IMR-90 (cell line): ENCODE data around the gene DBI. TPM values are rescaled to one million over a fixed set of nuclear protein-coding genes. Genes with fewer than 3 reads are reported as not detected.

Experiments used
- ATAC-seq: fragments of 200-7000 bp; cut with Tn5 transposase; 2 replicates; pipeline ENCODE4 v1.9.1; 2020; ENCODE audit warnings: low read depth, mild to moderate bottlenecking, moderate library complexity
- BruUV-seq: library from RNA; stranded (reverse); fragments of 400-500 nt; replicated peaks from 2 replicates; lab custom pipeline; 2021; lab: Mats Ljungman, UMichigan
- CTCF ChIA-PET: fragments of 300-600 bp; formaldehyde crosslinking; extraction: SDS; loops from one replicate; lab custom pipeline; 2021; ENCODE audit warnings: antibody characterized with exemption; lab: Yijun Ruan, JAX
- POLR2A ChIA-PET: fragments of 300-600 bp; sonication (Branson Sonifier 250); formaldehyde crosslinking; loops from one replicate; lab custom pipeline; 2022; ENCODE audit warnings: antibody characterized with exemption; ENCODE audit not compliant: unreplicated experiment; lab: Charles Lee
- DNase-seq: peaks from one replicate; pipeline ENCODE4 v3.0.0; 2013
- H2AFZ ChIP-seq: replicated peaks from 2 replicates; pipeline ENCODE3; 2013; ENCODE audit warnings: low read length, mild to moderate bottlenecking; ENCODE audit not compliant: poor library complexity
- H2AK5ac ChIP-seq: 2 replicates; pipeline ENCODE4 v1.6.1; 2013; ENCODE audit warnings: low read depth, low read length, inconsistent platforms
- H2AK9ac ChIP-seq: replicated peaks from 2 replicates; pipeline ENCODE3; 2013; ENCODE audit warnings: mild to moderate bottlenecking, low read depth, low read length, moderate library complexity; ENCODE audit not compliant: poor library complexity
- H2BK120ac ChIP-seq: 2 replicates; pipeline ENCODE4 v1.6.1; 2013; ENCODE audit warnings: low read depth, low read length, inconsistent platforms
- H2BK15ac ChIP-seq: 3 replicates; pipeline ENCODE4 v1.6.1; 2013; ENCODE audit warnings: low read depth, low read length, inconsistent platforms
- H2BK20ac ChIP-seq: 2 replicates; pipeline ENCODE4 v1.6.1; 2013; ENCODE audit warnings: low read depth, mild to moderate bottlenecking, inconsistent platforms, low read length, moderate library complexity
- H2BK5ac ChIP-seq: 2 replicates; pipeline ENCODE4 v1.6.1; 2013; ENCODE audit warnings: mild to moderate bottlenecking, low read depth, low read length, inconsistent platforms; ENCODE audit not compliant: poor library complexity, severe bottlenecking
- H3K14ac ChIP-seq: replicated peaks from 2 replicates; pipeline ENCODE4 v1.6.1; 2013; ENCODE audit warnings: low read depth, low read length, inconsistent platforms
- H3K18ac ChIP-seq: 2 replicates; pipeline ENCODE4 v1.6.1; 2013; ENCODE audit warnings: low read depth, low read length, control low read depth
- H3K23ac ChIP-seq: 2 replicates; pipeline ENCODE4 v1.6.1; 2013; ENCODE audit warnings: low read depth, low read length, inconsistent platforms
- H3K27ac ChIP-seq: 2 replicates; pipeline ENCODE4 v1.5.1; 2013; ENCODE audit warnings: mild to moderate bottlenecking, control low read depth, low read length; ENCODE audit not compliant: insufficient read depth
- H3K27me3 ChIP-seq: 2 replicates; pipeline ENCODE4 v1.6.1; 2013; ENCODE audit warnings: low read length; ENCODE audit not compliant: control insufficient read depth, insufficient read depth
- H3K36me3 ChIP-seq: 2 replicates; pipeline ENCODE4 v1.6.1; 2013; ENCODE audit warnings: low read length, mixed read lengths; ENCODE audit not compliant: control insufficient read depth, insufficient read depth
- H3K4ac ChIP-seq: 2 replicates; pipeline ENCODE4 v1.6.1; 2013; ENCODE audit warnings: low read depth, low read length, inconsistent platforms
- H3K4me1 ChIP-seq: 2 replicates; pipeline ENCODE4 v1.6.1; 2013; ENCODE audit warnings: low read length, mixed read lengths; ENCODE audit not compliant: control insufficient read depth, insufficient read depth
- H3K4me2 ChIP-seq: 2 replicates; pipeline ENCODE4 v1.6.1; 2013; ENCODE audit warnings: low read depth, mild to moderate bottlenecking, control low read depth, low read length, moderate library complexity
- H3K4me3 ChIP-seq: 2 replicates; pipeline ENCODE4 v1.5.1; 2013; ENCODE audit warnings: low read depth, mild to moderate bottlenecking, control low read depth, low read length, moderate library complexity; ENCODE audit not compliant: insufficient read depth
- H3K56ac ChIP-seq: 2 replicates; pipeline ENCODE4 v1.6.1; 2013; ENCODE audit warnings: low read length, inconsistent platforms; ENCODE audit not compliant: insufficient read depth; ENCODE audit errors: extremely low read depth
- H3K79me1 ChIP-seq, 2 experiments: 2 replicates each; pipeline ENCODE4 v1.6.1; 2013; ENCODE audit warnings: low read length in 2 of 2, inconsistent platforms in 1 of 2, low read depth in 1 of 2
- H3K9ac ChIP-seq: 2 replicates; pipeline ENCODE4 v1.6.1; 2013; ENCODE audit warnings: low read depth, low read length, control low read depth
- H3K9me1 ChIP-seq: 2 replicates; pipeline ENCODE4 v1.6.1; 2013; ENCODE audit warnings: low read length, inconsistent platforms; ENCODE audit not compliant: insufficient read depth
- H3K9me3 ChIP-seq: 2 replicates; pipeline ENCODE4 v1.6.1; 2013; ENCODE audit warnings: low read length; ENCODE audit not compliant: control insufficient read depth, insufficient read depth
- H4K20me1 ChIP-seq: 2 replicates; pipeline ENCODE4 v1.6.1; 2013; ENCODE audit warnings: low read length, inconsistent platforms; ENCODE audit not compliant: insufficient read depth
- H4K5ac ChIP-seq: 2 replicates; pipeline ENCODE4 v1.6.1; 2013; ENCODE audit warnings: mild to moderate bottlenecking, low read depth, low read length, control low read depth
- H4K8ac ChIP-seq, 2 experiments: 2 replicates each; pipeline ENCODE4 v1.6.1; 2013; ENCODE audit warnings: low read depth in 2 of 2, low read length in 2 of 2, control low read depth in 1 of 2, inconsistent platforms in 1 of 2
- H4K91ac ChIP-seq: 2 replicates; pipeline ENCODE4 v1.6.1; 2013; ENCODE audit warnings: low read depth, low read length, inconsistent platforms; ENCODE audit not compliant: insufficient read depth
- BHLHE40 ChIP-seq: fragments of 150-350 bp; IDR thresholded peaks from 2 replicates; pipeline ENCODE4 v1.6.1; 2016; ENCODE audit warnings: mild to moderate bottlenecking, low read depth, low read length
- CEBPB ChIP-seq: IDR thresholded peaks from 2 replicates; pipeline ENCODE4 v1.6.1; 2012; ENCODE audit warnings: low read depth, low read length, improper control_type of control experiment
- CHD1 ChIP-seq: IDR thresholded peaks from 2 replicates; pipeline ENCODE4 v1.6.1; 2012; ENCODE audit warnings: low read depth, low read length, improper control_type of control experiment
- CTCF ChIP-seq: conservative IDR thresholded peaks from 2 replicates; pipeline ENCODE4 v1.5.1; 2012; ENCODE audit warnings: mild to moderate bottlenecking, low read depth, low read length, improper control_type of control experiment
- ELK1 ChIP-seq: fragments of 150-350 bp; IDR thresholded peaks from 2 replicates; pipeline ENCODE4 v1.6.1; 2016; ENCODE audit warnings: low read depth, mild to moderate bottlenecking, low read length, moderate library complexity, borderline replicate concordance
- FOS ChIP-seq: fragments of 150-350 bp; IDR thresholded peaks from 2 replicates; pipeline ENCODE4 v1.6.1; 2016; ENCODE audit warnings: low read depth, low read length
- MAFK ChIP-seq: IDR thresholded peaks from 2 replicates; pipeline ENCODE4 v1.6.1; 2012; ENCODE audit warnings: low read depth, low read length, improper control_type of control experiment
- MAZ ChIP-seq: IDR thresholded peaks from 2 replicates; pipeline ENCODE4 v1.6.1; 2012; ENCODE audit warnings: low read depth, mild to moderate bottlenecking, low read length, improper control_type of control experiment, moderate library complexity, borderline replicate concordance
- MXI1 ChIP-seq: IDR thresholded peaks from 2 replicates; pipeline ENCODE4 v1.6.1; 2012; ENCODE audit warnings: low read depth, mild to moderate bottlenecking, low read length, moderate library complexity, borderline replicate concordance
- NFE2L2 ChIP-seq: fragments of 150-350 bp; IDR thresholded peaks from 2 replicates; pipeline ENCODE4 v1.6.1; 2016; ENCODE audit warnings: low read depth, mild to moderate bottlenecking, low read length
- POLR2A ChIP-seq: IDR thresholded peaks from 2 replicates; pipeline ENCODE4 v1.6.1; 2012; ENCODE audit warnings: mild to moderate bottlenecking, low read depth, low read length
- RAD21 ChIP-seq: IDR thresholded peaks from 2 replicates; pipeline ENCODE4 v1.6.1; 2012; ENCODE audit warnings: low read length, improper control_type of control experiment
- RCOR1 ChIP-seq: IDR thresholded peaks from 2 replicates; pipeline ENCODE4 v1.6.1; 2012; ENCODE audit warnings: mild to moderate bottlenecking, low read length, improper control_type of control experiment; ENCODE audit not compliant: insufficient replicate concordance
- RFX5 ChIP-seq: IDR thresholded peaks from 2 replicates; pipeline ENCODE4 v1.8.0; 2012; ENCODE audit warnings: low read depth, mild to moderate bottlenecking, low read length, moderate library complexity
- SMC3 ChIP-seq: fragments of 150-350 bp; IDR thresholded peaks from 2 replicates; pipeline ENCODE4 v1.6.1; 2016; ENCODE audit warnings: low read depth, mild to moderate bottlenecking, antibody characterized with exemption, low read length, moderate library complexity
- WGBS, 2 experiments: methylation state at CpG; one replicate each; pipeline versions ENCODE4 v1.1.5 to v1.1.7; 2013; ENCODE audit warnings: missing lambda C conversion rate in 2 of 2; ENCODE audit not compliant: insufficient read length in 1 of 2; ENCODE audit errors: extremely low coverage in 2 of 2; 5-methylcytosine and 5-hydroxymethylcytosine counted together
- dilution Hi-C: fragments of 300-500 bp; cut with HindIII; formaldehyde crosslinking; loops from one replicate; pipeline ENCODE4 v1.14.3; 2018; ENCODE audit warnings: low sequenced_read_pairs; ENCODE audit not compliant: unreplicated experiment
- in situ Hi-C: fragments of 300-500 bp; cut with MboI; formaldehyde crosslinking; loops from 3 replicates; pipeline ENCODE4 v1.14.3; 2019; ENCODE audit warnings: low sequenced_read_pairs, inconsistent platforms, mixed read lengths
- intact Hi-C: fragments of 100-400 bp; cut with micrococcal nuclease; formaldehyde crosslinking; loops from 2 replicates; pipeline ENCODE4 v1.10.0; 2022
- polyA plus RNA-seq, 3 experiments: library from polyadenylated mRNA; depleted of rRNA; stranded (reverse); fragments of >200 nt; gene quantifications; 2 replicates each; pipeline ENCODE4 v1.2.3, GENCODE V29; 2012; ENCODE audit warnings: low replicate concordance in 1 of 3
- total RNA-seq: library from RNA; depleted of rRNA; stranded (reverse); fragments of >200 nt; gene quantifications from 2 replicates; pipeline ENCODE4 v1.2.3, GENCODE V29; 2012

DBI gene
- total and polyA plus RNA-seq, 2 of the 4 experiments (the other 2 are of a cell fraction), result 42.5 to 278 TPM

- ChIA-PET POLR2A (no interaction called here), CTCF (no interaction called here)
- H3K23ac ChIP-seq, result no peak overlapping the region
- peaks cover 15% of the 10 kb centered on the region for H3K27me3 ChIP-seq
- H2BK120ac ChIP-seq, result no peak overlapping the region
- no peaks in the 10 kb centered on the region for H3K79me1 ChIP-seq
- H3K4me2 ChIP-seq, result no peak overlapping the region
- intact Hi-C loops, result no loop called here
- no peak overlapping the region for H4K5ac ChIP-seq
- 50% methylated on average over 1 of the region's 1 CpG; no CpG with 5 or more reads in 1 of the 2 experiments for WGBS, 2 experiments
- no peak overlapping the region for H3K14ac ChIP-seq
- H3K9me1 ChIP-seq, result no peaks in the 10 kb centered on the region
- no peak overlapping the region for H2AFZ ChIP-seq
- no peak overlapping the region for H2BK20ac ChIP-seq
- no peaks in the 10 kb centered on the region for H3K36me3 ChIP-seq
- H3K56ac ChIP-seq, result no peak overlapping the region
- H2BK15ac ChIP-seq, result no peak overlapping the region
- no peaks in the 10 kb centered on the region for H3K9me3 ChIP-seq
- dilution Hi-C loops, result no loop called here
- BruUV-seq, result no TSS peak
- no peaks in the 10 kb centered on the region for H4K20me1 ChIP-seq
- H3K18ac ChIP-seq, result no peak overlapping the region
- DNase-seq (no peak), ATAC-seq (no peak)
- in situ Hi-C loops, result no loop called here
- H3K27ac ChIP-seq, result no peak overlapping the region
- no peak overlapping the region for H3K4ac ChIP-seq
- H3K4me1 ChIP-seq, result no peaks in the 10 kb centered on the region
- H4K91ac ChIP-seq, result no peak overlapping the region
- no peak overlapping the region for H2BK5ac ChIP-seq
- no peak overlapping the region for H2AK9ac ChIP-seq
- TF ChIP-seq MXI1 (no peak), MAFK (no peak), SMC3 (no peak), RFX5 (no peak), CEBPB (no peak), CTCF (no peak), MAZ (no peak), NFE2L2 (no peak), RAD21 (no peak), POLR2A (no peak), CHD1 (no peak), BHLHE40 (no peak), FOS (no peak), ELK1 (no peak), RCOR1 (no peak)
- no peak overlapping the region for H2AK5ac ChIP-seq
- no peak overlapping the region for H4K8ac ChIP-seq
- no peak overlapping the region for H3K4me3 ChIP-seq
- H3K9ac ChIP-seq, result no peak overlapping the region
Observed at GRCh38 chr2:119421304-119421703, 54.5 kb downstream of the DBI start.
